Measurements from ENCODE around the gene DNAH7. TPM values are rescaled to one million over a fixed set of nuclear protein-coding genes. Genes with fewer than 3 reads are reported as not detected.

Gene DNAH7
- total RNA-seq, 4 donors from 2014 or later = 0.05 to 0.07 (median 0.05) TPM; not detected in 1

DNA sequence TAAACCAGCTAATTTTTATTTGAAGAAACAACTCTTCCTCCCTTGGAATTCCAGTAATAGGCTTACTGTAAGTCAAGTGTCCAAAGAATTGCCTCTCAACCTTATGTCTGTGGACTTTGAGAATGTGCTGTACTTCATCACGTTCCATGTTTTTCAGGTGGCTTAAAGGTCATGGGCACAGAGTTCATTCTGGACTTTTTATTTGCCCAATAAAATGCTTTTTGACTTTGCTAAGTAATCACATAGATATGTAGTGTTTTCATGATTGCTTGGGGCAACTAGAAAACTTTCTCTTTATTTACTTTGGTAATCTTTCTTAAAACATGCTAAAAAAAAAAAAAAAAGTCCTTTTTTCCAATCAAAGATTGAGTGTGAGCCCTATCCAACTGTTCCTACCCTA is 10.4 kb upstream of the DNAH7 start:
- no peak for TF ChIP-seq POLR2A (IDR thresholded peaks at IDR 0.05)
- TF ChIP-seq, protein P1, sequence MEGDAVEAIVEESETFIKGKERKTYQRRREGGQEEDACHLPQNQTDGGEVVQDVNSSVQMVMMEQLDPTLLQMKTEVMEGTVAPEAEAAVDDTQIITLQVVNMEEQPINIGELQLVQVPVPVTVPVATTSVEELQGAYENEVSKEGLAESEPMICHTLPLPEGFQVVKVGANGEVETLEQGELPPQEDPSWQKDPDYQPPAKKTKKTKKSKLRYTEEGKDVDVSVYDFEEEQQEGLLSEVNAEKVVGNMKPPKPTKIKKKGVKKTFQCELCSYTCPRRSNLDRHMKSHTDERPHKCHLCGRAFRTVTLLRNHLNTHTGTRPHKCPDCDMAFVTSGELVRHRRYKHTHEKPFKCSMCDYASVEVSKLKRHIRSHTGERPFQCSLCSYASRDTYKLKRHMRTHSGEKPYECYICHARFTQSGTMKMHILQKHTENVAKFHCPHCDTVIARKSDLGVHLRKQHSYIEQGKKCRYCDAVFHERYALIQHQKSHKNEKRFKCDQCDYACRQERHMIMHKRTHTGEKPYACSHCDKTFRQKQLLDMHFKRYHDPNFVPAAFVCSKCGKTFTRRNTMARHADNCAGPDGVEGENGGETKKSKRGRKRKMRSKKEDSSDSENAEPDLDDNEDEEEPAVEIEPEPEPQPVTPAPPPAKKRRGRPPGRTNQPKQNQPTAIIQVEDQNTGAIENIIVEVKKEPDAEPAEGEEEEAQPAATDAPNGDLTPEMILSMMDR (IDR thresholded peaks at IDR 0.05 in 4 of 5, conservative IDR thresholded peaks at IDR 0.05 in 1 of 5) = no peak
- in situ Hi-C loops (cut with MboI; ENCODE audit: low sequenced_read_pairs in 4 of 4) (loop anchor here in 3 of 4 donors (25.0 kb wide), 3 partner anchors 208 to 383 kb away; no protein-coding TSS in a partner anchor), intact Hi-C loops (cut with DNase I; ENCODE audit: low total_unique reads) (loop anchor here (2.0 to 10.0 kb wide), 3 partner anchors 198 to 676 kb away; no protein-coding TSS in a partner anchor)
- H3K4me1 ChIP-seq = no peaks in the 10 kb centered on the region
- no peaks in the 10 kb centered on the region for H3K9me3 ChIP-seq
- H3K27me3 ChIP-seq = no peaks in the 10 kb centered on the region
- DNase-seq (no peak), ATAC-seq (no peak)
- no peak overlapping the region for H3K4me3 ChIP-seq
- no peak overlapping the region for H3K27ac ChIP-seq
- no peaks in the 10 kb centered on the region for H3K36me3 ChIP-seq

- Histone ChIP-seq H3K27ac (no peak overlapping the region), H3K4me1 (no peaks in the 10 kb centered on the region), H3K4me3 (no peak overlapping the region), H3K9me3 (no peaks in the 10 kb centered on the region), H3K36me3 (no peaks in the 10 kb centered on the region), H3K27me3 (no peaks in the 10 kb centered on the region)
- TF ChIP-seq POLR2A (IDR thresholded peaks at IDR 0.05) = no peak
- TF ChIP-seq, protein P1 (IDR thresholded peaks at IDR 0.05 in 4 of 5, conservative IDR thresholded peaks at IDR 0.05 in 1 of 5) = no peak
- intact Hi-C loops (cut with DNase I; ENCODE audit: low total_unique reads) (loop anchor here (2.0 to 10.0 kb wide), 3 partner anchors 199 to 677 kb away; no protein-coding TSS in a partner anchor), in situ Hi-C loops (cut with MboI; ENCODE audit: low sequenced_read_pairs in 4 of 4) (loop anchor here in 3 of 4 donors (25.0 kb wide), 3 partner anchors 209 to 384 kb away; no protein-coding TSS in a partner anchor)
- DNase-seq (no peak), ATAC-seq (no peak)
These were observed 9.2 kb upstream of the DNAH7 start for GRCh38 chr2:196077821-196078220.

DNA sequence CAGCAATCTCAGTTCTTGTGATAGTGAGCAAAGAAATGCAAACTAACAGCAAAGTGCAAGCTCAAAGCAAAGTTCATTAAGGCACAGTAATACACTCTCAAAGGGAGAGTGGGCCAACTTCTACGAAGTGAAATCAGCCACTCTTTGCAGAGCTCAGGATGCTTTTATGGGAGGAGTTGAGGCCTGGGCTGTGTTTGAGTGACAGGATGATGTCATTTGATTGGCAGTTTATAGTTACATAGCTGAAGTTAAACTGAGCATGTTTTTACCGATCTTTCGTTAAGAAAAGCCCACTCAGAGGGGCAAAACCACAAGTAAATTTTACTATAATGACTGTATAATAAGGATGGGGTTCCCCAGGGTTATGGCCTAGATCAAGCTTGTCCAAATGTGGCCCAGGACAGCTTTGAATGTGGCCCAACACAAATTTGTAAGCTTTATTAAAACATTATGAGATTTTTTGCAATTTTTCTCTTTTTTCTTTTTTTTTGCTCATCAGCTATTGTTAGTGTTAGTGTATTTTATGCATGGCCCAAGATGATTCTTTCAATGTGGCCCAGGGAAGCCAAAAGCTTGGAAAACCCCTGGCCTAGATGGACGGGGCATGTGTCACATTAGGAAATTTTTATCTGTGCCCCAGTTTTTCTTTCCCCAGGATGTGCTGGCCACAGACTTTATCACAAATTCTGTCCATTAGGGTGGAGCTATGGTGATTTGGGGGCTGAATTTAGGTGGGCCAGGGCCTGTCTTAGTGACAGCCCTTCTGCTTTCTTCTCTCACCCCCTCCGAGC is 8.3 kb upstream of the DNAH7 start:
- Histone ChIP-seq H3K36me3 (no peaks in the 10 kb centered on the region), H3K27me3 (no peaks in the 10 kb centered on the region), H3K4me1 (no peaks in the 10 kb centered on the region), H3K27ac (no peak overlapping the region), H3K4me3 (no peak overlapping the region), H3K9me3 (no peaks in the 10 kb centered on the region)
- in situ Hi-C loops (cut with MboI; ENCODE audit: low sequenced_read_pairs in 4 of 4) (loop anchor here in 3 of 4 donors (25.0 kb wide), 3 partner anchors 210 to 385 kb away; no protein-coding TSS in a partner anchor), intact Hi-C loops (cut with DNase I; ENCODE audit: low total_unique reads) (loop anchor here (10.0 kb wide), 2 partner anchors 378 to 678 kb away; no protein-coding TSS in a partner anchor)
- no peak for TF ChIP-seq POLR2A (IDR thresholded peaks at IDR 0.05)
- TF ChIP-seq, protein P1 (IDR thresholded peaks at IDR 0.05 in 4 of 5, conservative IDR thresholded peaks at IDR 0.05 in 1 of 5) = no peak
- ATAC-seq (no peak), DNase-seq (no peak)

DNA sequence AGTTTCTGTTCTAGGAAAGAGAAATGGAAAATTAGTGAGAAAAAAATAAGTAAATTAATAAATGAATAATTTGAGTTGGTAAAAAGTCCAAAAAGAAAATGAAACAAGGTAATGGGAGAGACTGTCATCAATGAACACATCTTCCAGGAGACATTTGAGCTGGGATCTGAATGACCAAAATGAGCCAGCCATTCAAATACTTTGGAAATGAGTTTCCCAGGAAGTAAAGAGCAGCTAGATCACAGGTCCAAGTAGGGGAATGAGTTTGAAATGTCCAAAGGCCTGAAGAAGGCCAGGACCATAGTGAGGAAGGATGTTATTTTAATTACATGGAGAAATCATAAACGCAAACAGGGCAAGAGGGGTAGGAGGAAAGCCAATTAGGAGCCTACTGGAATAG is 6.6 kb upstream of the DNAH7 start:
- intact Hi-C loops (cut with DNase I; ENCODE audit: low total_unique reads) = loop anchor here (10.0 kb wide), 2 partner anchors 380 to 680 kb away; no protein-coding TSS in a partner anchor
- DNase-seq (no peak), ATAC-seq (no peak)
- H3K27ac ChIP-seq = no peak overlapping the region
- no peaks in the 10 kb centered on the region for H3K4me1 ChIP-seq
- TF ChIP-seq POLR2A (IDR thresholded peaks at IDR 0.05) = no peak
- TF ChIP-seq, protein P1 (IDR thresholded peaks at IDR 0.05 in 4 of 5, conservative IDR thresholded peaks at IDR 0.05 in 1 of 5) = no peak
- H3K4me3 ChIP-seq = no peak overlapping the region
- in situ Hi-C loops (cut with MboI; ENCODE audit: low sequenced_read_pairs in 4 of 4) = loop anchor here in 3 of 4 donors (25.0 kb wide), 3 partner anchors 212 to 387 kb away; no protein-coding TSS in a partner anchor
- no peaks in the 10 kb centered on the region for H3K27me3 ChIP-seq
- no peaks in the 10 kb centered on the region for H3K9me3 ChIP-seq
- H3K36me3 ChIP-seq = no peaks in the 10 kb centered on the region

Data from gastrocnemius medialis (tissue), 4 donors.